Endometrium (tissue), 2 donors: ENCODE measurements around the gene APOBEC3A.
"Not testable (repeated sequence)": the region's sequence is repeated elsewhere in the genome, so short reads cannot be mapped to it uniquely, and the experiment has no call there.

Experiments used
- FAIRE-seq: peaks from 2 replicates; lab custom pipeline; 2012; peaks lifted over from hg19 to GRCh38; lab: Jason Lieb, UNC
- donor health status: control.
- donor health status: control.

APOBEC3A gene

GRCh38 chr22:38959590-38959989 is 2.2 kb downstream of the APOBEC3A start:
- no peak for FAIRE-seq

GRCh38 chr22:38960673-38961072 is 3.3 kb downstream of the APOBEC3A start:
- not testable (repeated sequence) for FAIRE-seq

- not testable (repeated sequence) for FAIRE-seq
Observed at GRCh38 chr22:38963291-38963738, 5.9 kb downstream of the APOBEC3A start.

GRCh38 chr22:38963872-38964271 is 6.5 kb downstream of the APOBEC3A start:
- no peak for FAIRE-seq

GRCh38 chr22:38964306-38964705 is 6.9 kb downstream of the APOBEC3A start:
- no peak for FAIRE-seq

- FAIRE-seq, result no peak
Observed at GRCh38 chr22:38964989-38965388, 7.6 kb downstream of the APOBEC3A start.

GRCh38 chr22:38965614-38966379 is 8.4 kb downstream of the APOBEC3A start:
- FAIRE-seq, result no peak

- no peak for FAIRE-seq
Observed at GRCh38 chr22:38966380-38966702, 8.9 kb downstream of the APOBEC3A start.

GRCh38 chr22:38966942-38967341 is 9.5 kb downstream of the APOBEC3A start:
- FAIRE-seq, result no peak

GRCh38 chr22:38967451-38968450 is 10.3 kb downstream of the APOBEC3A start:
- FAIRE-seq, result no peak

- FAIRE-seq, result no peak
Observed at GRCh38 chr22:38968801-38969200, 11.4 kb downstream of the APOBEC3A start.

- no peak for FAIRE-seq
Observed at GRCh38 chr22:38970551-38970950, 13.1 kb downstream of the APOBEC3A start.

- FAIRE-seq, result no peak
Observed at GRCh38 chr22:38971202-38971601, 13.8 kb downstream of the APOBEC3A start.

- no peak for FAIRE-seq
Observed at GRCh38 chr22:38971791-38972190, 14.4 kb downstream of the APOBEC3A start.

GRCh38 chr22:38972558-38972957 is 15.1 kb downstream of the APOBEC3A start:
- FAIRE-seq, result no peak

GRCh38 chr22:38973289-38974169 is 16.1 kb downstream of the APOBEC3A start:
- no peak for FAIRE-seq

- FAIRE-seq, result no peak
Observed at GRCh38 chr22:38974170-38974825, 16.9 kb downstream of the APOBEC3A start.

GRCh38 chr22:38974826-38975175 is 17.4 kb downstream of the APOBEC3A start:
- no peak for FAIRE-seq

- not testable (repeated sequence) for FAIRE-seq
Observed at GRCh38 chr22:38977289-38977688, 19.9 kb downstream of the APOBEC3A start.

- not testable (repeated sequence) for FAIRE-seq
Observed at GRCh38 chr22:38980587-38980986, 23.2 kb downstream of the APOBEC3A start.
